Cardiac fibroblast (primary cell): ENCODE results near the gene PTMS.
A peak's percentile ranks its signal among the peaks of the same experiment; 100 is the strongest.

Experiments used
- DNase-seq, 2 donors: peaks; one replicate each; pipeline versions ENCODE4 v3.0.0 to v3.0.0-alpha.2; 2010; ENCODE audit warnings: low read depth in 2 of 2
- H3K4me3 ChIP-seq, 2 donors: replicated peaks in 1 of 2; 1 replicate in 1 of 2; 2 replicates in 1 of 2; pipeline ENCODE4 v1.5.1; 2011; ENCODE audit warnings: low read depth in 2 of 2, low read length in 2 of 2, mild to moderate bottlenecking in 2 of 2, moderate library complexity in 1 of 2
- CTCF ChIP-seq: IDR thresholded peaks from one replicate; pipeline ENCODE4 v1.5.1; 2011; ENCODE audit warnings: low read depth, mild to moderate bottlenecking, low read length, inconsistent platforms

PTMS gene

GRCh38 chr12:6778574-6779550, 12.7 kb downstream of the PTMS start:
- TF ChIP-seq CTCF: peak; percentile 90
- DNase-seq: peak; percentile 94 to 96
- peak overlapping the region; percentile 37 to 45 for H3K4me3 ChIP-seq

DNA sequence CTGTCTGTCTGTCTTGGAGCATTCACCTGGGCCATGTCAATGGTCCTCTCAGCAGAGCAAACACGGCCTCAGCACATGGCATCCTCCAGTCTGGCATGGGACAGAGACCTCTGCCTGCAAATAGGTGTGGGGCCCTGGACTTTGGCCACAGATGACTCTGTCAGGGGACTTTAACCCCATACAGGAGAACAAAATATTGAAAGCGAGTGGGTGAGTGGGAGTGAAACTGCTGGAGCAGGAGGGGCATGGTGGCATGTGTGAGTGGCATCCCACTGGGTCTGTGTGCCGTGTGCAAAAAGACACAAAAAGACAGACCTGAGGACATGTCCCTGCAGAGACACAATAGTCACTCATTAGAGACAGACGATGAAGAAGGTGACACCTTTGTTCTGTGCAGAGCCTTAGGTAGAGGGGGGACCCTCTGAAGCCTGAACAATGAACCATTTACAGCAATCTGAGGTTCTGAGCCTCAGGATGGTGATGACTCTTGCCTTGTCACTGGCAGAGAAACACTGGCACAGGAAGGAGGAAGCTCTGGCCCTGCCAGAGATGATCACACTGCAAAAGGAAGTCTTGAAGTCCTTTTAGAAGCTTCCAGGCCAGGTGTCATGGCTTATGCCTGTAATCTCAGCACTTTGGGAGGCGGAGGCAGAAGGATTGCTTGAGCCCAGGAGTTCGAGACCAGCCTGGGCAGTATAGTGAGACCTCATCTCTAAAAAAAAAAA, 13.7 kb downstream of the PTMS start:
- TF ChIP-seq CTCF: no peak
- no peak overlapping the region for H3K4me3 ChIP-seq
- no peak for DNase-seq

- H3K4me3 ChIP-seq: no peak overlapping the region
- DNase-seq: no peak
- no peak for TF ChIP-seq CTCF
These were observed 14.4 kb downstream of the PTMS start for GRCh38 chr12:6780573-6780972.

DNA sequence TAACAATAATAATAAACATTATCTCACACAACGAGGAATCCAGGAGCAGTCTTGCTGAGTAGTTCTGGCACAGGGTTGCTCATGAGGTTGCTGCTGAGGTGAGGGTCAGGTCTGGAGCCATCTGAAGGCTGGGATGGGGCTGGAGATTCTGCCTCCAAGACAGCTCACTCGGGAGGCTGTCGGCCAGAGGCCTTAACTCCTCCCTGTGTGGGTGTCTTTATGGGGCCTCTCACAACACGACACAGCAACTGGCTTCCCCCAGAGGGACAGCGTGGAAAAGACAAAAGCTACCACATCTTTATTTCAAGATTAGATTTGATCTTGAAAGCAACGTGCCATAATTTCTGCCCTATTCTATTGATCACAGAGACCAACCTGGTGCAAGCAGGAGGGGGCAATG, 16.0 kb downstream of the PTMS start:
- TF ChIP-seq CTCF: no peak
- H3K4me3 ChIP-seq: no peak overlapping the region
- DNase-seq: no peak

- no peak for TF ChIP-seq CTCF
- no peak overlapping the region for H3K4me3 ChIP-seq
- no peak for DNase-seq
These were observed 16.8 kb downstream of the PTMS start for GRCh38 chr12:6782850-6783566.

- DNase-seq: no peak
- H3K4me3 ChIP-seq: no peak overlapping the region
- TF ChIP-seq CTCF: no peak
These were observed 17.7 kb downstream of the PTMS start for GRCh38 chr12:6783828-6784227.
